GM12872 (cell line): ENCODE results near the gene SLC22A23.

Experiments
- CTCF ChIP-seq: IDR thresholded peaks from 3 replicates; pipeline ENCODE4 v1.5.1; 2011; ENCODE audit warnings: low read depth, mild to moderate bottlenecking, low read length, moderate library complexity; ENCODE audit not compliant: insufficient read depth

SLC22A23 gene

DNA sequence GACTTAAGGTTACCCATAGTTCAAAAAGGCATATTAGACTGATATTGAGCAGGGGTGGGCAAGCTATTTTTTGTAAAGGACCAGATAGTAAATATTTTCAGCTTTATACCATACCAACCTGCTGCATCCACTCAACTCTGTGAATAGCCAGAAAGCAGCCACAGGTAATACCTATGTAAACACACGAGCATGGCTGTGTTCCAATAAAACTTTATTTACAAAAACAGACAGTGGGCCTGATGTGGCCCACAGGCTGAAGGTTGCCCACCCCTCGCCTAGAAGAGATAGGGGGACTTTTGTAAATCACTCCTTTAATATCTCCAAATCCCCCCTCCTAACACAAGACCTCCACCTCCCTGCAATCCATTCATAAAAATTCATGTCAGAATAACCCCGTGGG is 133.7 kb downstream of the SLC22A23 start:
- no peak for TF ChIP-seq CTCF

- TF ChIP-seq CTCF = no peak
Measured at GRCh38 chr6:3322366-3322890, 134.4 kb downstream of the SLC22A23 start.

- TF ChIP-seq CTCF = no peak
Measured at GRCh38 chr6:3321875-3322274, 135.0 kb downstream of the SLC22A23 start.

GRCh38 chr6:3321042-3321441 is 135.8 kb downstream of the SLC22A23 start:
- no peak for TF ChIP-seq CTCF

- TF ChIP-seq CTCF = no peak
Measured at GRCh38 chr6:3320238-3320811, 136.5 kb downstream of the SLC22A23 start.

GRCh38 chr6:3319610-3320200 is 137.1 kb downstream of the SLC22A23 start:
- no peak for TF ChIP-seq CTCF

- no peak for TF ChIP-seq CTCF
Measured at GRCh38 chr6:3318821-3319540, 137.9 kb downstream of the SLC22A23 start.
